Gastroesophageal sphincter (tissue), 3 donors: ENCODE measurements around the gene ST3GAL6.
A peak's percentile ranks its signal among the peaks of the same experiment; 100 is the strongest.

ENCODE experiments used
- EP300 ChIP-seq: sonication (generic); formaldehyde crosslinking; IDR thresholded peaks from one replicate; pipeline ENCODE4 v1.6.1; 2017; ENCODE audit warnings: antibody characterized with exemption, mild to moderate bottlenecking
- POLR2A ChIP-seq, 2 donors: fragments of 450-650 bp; IDR thresholded peaks; one replicate each; pipeline ENCODE4 v1.6.1; 2017; ENCODE audit warnings: antibody characterized with exemption in 2 of 2, mild to moderate bottlenecking in 2 of 2, moderate library complexity in 1 of 2
- POLR2AphosphoS5 ChIP-seq: sonication (generic); formaldehyde crosslinking; IDR thresholded peaks from one replicate; pipeline ENCODE4 v1.6.1; 2017; ENCODE audit warnings: antibody characterized with exemption
- TF ChIP-seq, protein P1 (sequence below), 4 experiments: fragments of 200-600 bp in 2 of 4; fragments of 450-650 bp in 2 of 4; sonication (generic) in 1 of 4; IDR thresholded peaks; one replicate each; pipeline ENCODE4 v1.5.1; 2017 to 2019; ENCODE audit warnings: antibody characterized with exemption in 4 of 4, mild to moderate bottlenecking in 2 of 4, moderate library complexity in 2 of 4

DNA sequence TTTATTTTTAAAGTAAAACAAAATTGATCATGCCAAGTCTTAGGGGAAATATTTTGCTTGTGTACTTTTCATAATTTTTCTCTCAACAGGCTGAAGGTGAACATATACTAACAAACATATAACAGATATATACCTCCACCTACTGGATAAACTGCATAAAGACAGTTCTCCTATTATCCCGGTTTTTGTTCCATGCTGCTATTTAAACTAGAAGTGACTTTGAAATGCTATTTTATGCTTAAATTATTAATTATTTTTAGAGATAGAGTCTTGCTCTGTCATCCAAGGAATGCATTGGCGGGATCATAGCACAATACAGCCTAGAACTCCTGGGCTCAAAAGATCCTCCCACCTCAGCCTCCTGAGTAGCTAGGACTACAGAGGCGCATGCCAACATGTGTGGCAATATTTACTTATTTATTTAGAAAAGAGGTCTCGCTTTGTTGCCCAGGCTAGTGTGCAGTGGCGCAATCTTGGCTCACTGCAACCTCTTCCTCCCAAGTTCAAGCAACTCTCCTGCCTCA, 49.8 kb downstream of the ST3GAL6 start:
- TF ChIP-seq POLR2A (IDR thresholded peaks at IDR 0.05) = no peak
- TF ChIP-seq, protein P1, sequence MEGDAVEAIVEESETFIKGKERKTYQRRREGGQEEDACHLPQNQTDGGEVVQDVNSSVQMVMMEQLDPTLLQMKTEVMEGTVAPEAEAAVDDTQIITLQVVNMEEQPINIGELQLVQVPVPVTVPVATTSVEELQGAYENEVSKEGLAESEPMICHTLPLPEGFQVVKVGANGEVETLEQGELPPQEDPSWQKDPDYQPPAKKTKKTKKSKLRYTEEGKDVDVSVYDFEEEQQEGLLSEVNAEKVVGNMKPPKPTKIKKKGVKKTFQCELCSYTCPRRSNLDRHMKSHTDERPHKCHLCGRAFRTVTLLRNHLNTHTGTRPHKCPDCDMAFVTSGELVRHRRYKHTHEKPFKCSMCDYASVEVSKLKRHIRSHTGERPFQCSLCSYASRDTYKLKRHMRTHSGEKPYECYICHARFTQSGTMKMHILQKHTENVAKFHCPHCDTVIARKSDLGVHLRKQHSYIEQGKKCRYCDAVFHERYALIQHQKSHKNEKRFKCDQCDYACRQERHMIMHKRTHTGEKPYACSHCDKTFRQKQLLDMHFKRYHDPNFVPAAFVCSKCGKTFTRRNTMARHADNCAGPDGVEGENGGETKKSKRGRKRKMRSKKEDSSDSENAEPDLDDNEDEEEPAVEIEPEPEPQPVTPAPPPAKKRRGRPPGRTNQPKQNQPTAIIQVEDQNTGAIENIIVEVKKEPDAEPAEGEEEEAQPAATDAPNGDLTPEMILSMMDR (IDR thresholded peaks at IDR 0.05) = peak; percentile 26 to 55 (median 48)
- no peak for TF ChIP-seq EP300
- no peak for TF ChIP-seq POLR2AphosphoS5
